GOT3 (cell line): ENCODE data around the gene CASP5.

ENCODE experiments used
- DNase-seq: peaks from one replicate; lab custom pipeline; 2025; ENCODE audit warnings: mixed read lengths; lab: John Stamatoyannopoulos, UW

The CASP5 gene

GRCh38 chr11:104967534-104968354 lies 55.2 kb downstream of the CASP5 start:
- no peak for DNase-seq

GRCh38 chr11:104965735-104966134 lies 57.2 kb downstream of the CASP5 start:
- DNase-seq = no peak

GRCh38 chr11:104964247-104964646 lies 58.7 kb downstream of the CASP5 start:
- DNase-seq = no peak

GRCh38 chr11:104962852-104963251 lies 60.1 kb downstream of the CASP5 start:
- DNase-seq = no peak

GRCh38 chr11:104957280-104957679 lies 65.7 kb downstream of the CASP5 start:
- no peak for DNase-seq

- no peak for DNase-seq
Observed at GRCh38 chr11:104956528-104956927, 66.4 kb downstream of the CASP5 start.

GRCh38 chr11:104946907-104947306 lies 76.1 kb downstream of the CASP5 start:
- DNase-seq = no peak
